ENCODE data around the gene ITGA2.

ITGA2 gene

DNA sequence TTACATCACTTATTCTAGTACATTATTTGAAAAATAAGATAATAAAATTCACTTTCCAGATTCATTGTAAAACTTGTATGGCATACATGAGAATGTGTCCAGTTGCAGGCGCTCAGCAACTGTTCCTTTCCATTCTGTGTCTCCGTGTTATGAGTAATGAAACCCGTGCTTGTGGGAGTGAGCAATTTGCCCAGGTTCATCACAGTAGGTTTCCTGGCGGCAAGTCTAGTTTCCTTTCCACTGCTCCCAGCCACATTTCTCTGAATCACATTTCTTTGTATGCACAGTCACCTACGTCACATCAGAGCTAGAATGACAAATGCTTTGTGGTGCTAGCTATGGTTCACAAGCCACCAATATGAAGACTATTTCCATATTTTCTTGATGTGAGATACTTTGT lies 80.5 kb downstream of the ITGA2 start:
- Histone ChIP-seq H3K36me3 (ENCODE audit: control insufficient read depth, insufficient read depth, low read length) (no peaks in the 10 kb centered on the region), H3K4me3 (ENCODE audit: low read depth, low read length) (no peak overlapping the region), H3K9me3 (ENCODE audit: control insufficient read depth, insufficient read depth, low read length) (no peaks in the 10 kb centered on the region), H3K27me3 (ENCODE audit: control insufficient read depth, insufficient read depth, low read length) (no peaks in the 10 kb centered on the region), H3K9ac (ENCODE audit: low read depth, low read length) (no peak overlapping the region), H3K4me1 (ENCODE audit: control insufficient read depth, insufficient read depth, low read length) (no peaks in the 10 kb centered on the region)

DNA sequence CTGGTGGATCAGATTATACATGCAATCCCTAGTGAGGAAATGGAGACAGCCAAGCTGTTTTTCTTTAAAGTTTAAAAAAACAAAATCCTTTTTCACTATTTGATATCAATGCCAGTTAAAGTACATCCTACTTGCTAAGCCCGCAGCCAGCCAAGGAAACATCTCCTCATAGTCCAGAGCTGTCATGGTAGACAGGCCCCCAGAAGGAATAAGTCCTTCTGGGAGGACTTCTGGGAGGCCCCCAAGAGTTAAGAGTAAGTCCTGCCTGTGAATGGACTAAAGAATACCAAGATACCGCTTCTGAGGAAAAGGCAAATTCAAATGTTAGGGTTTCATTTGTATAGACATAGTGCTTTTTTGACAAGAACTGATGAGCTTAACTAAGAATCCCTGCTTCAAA lies 82.1 kb downstream of the ITGA2 start:
- no peaks in the 10 kb centered on the region for H3K36me3 ChIP-seq (ENCODE audit: control insufficient read depth, insufficient read depth, low read length)
- no peaks in the 10 kb centered on the region for H3K27me3 ChIP-seq (ENCODE audit: control insufficient read depth, insufficient read depth, low read length)
- H3K4me1 ChIP-seq (ENCODE audit: control insufficient read depth, insufficient read depth, low read length): no peaks in the 10 kb centered on the region

DNA sequence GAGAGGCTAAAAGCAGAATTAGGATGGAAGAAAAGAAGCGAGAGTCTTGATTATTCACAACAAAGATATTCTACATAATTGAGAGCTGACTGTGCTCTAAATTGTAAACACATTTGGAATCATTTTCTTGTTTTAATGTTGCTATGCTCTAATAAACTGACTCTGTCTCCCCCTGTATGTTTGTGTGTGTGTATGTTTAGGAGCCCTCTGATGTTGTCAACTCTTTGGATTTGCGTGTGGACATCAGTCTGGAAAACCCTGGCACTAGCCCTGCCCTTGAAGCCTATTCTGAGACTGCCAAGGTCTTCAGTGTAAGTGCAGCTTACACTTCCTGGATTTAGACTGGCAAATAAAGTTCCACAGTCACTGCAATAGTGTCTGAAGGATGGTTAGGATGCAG lies 82.6 kb downstream of the ITGA2 start:
- Histone ChIP-seq H3K4me3 (ENCODE audit: low read depth, low read length) (no peak overlapping the region), H3K4me1 (ENCODE audit: control insufficient read depth, insufficient read depth, low read length) (no peaks in the 10 kb centered on the region), H3K9ac (ENCODE audit: low read depth, low read length) (no peak overlapping the region), H3K27me3 (ENCODE audit: control insufficient read depth, insufficient read depth, low read length) (no peaks in the 10 kb centered on the region), H3K36me3 (ENCODE audit: control insufficient read depth, insufficient read depth, low read length) (no peaks in the 10 kb centered on the region), H3K9me3 (ENCODE audit: control insufficient read depth, insufficient read depth, low read length) (no peaks in the 10 kb centered on the region)

More for the DNA sequence above, 82.1 kb downstream of the ITGA2 start:
- H3K9ac ChIP-seq (ENCODE audit: low read depth, low read length): no peak overlapping the region
- no peaks in the 10 kb centered on the region for H3K9me3 ChIP-seq (ENCODE audit: control insufficient read depth, insufficient read depth, low read length)
- H3K4me3 ChIP-seq (ENCODE audit: low read depth, low read length): no peak overlapping the region

DNA sequence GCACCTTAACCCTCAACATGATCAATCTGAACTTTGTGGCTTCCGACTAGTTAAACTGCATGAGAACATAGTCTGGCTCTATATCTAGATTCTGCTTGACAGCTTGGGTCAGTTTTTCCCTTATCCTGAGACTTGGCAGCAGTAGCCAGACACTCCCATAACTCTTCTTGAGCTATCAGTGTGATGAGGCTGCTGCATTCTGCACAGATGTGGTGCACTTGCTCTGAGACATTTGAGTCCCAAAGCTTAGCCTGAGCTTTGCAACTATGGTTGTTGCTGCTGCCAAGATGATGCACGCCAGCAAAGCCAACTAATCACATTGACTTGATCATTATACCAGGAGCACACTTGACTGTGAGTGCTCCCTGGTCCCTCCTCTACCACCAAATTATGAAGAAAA lies 84.2 kb downstream of the ITGA2 start:
- no peaks in the 10 kb centered on the region for H3K4me1 ChIP-seq (ENCODE audit: control insufficient read depth, insufficient read depth, low read length)
- no peaks in the 10 kb centered on the region for H3K9me3 ChIP-seq (ENCODE audit: control insufficient read depth, insufficient read depth, low read length)
- no peaks in the 10 kb centered on the region for H3K36me3 ChIP-seq (ENCODE audit: control insufficient read depth, insufficient read depth, low read length)
- no peak overlapping the region for H3K4me3 ChIP-seq (ENCODE audit: low read depth, low read length)
- H3K9ac ChIP-seq (ENCODE audit: low read depth, low read length): no peak overlapping the region
- no peaks in the 10 kb centered on the region for H3K27me3 ChIP-seq (ENCODE audit: control insufficient read depth, insufficient read depth, low read length)

DNA sequence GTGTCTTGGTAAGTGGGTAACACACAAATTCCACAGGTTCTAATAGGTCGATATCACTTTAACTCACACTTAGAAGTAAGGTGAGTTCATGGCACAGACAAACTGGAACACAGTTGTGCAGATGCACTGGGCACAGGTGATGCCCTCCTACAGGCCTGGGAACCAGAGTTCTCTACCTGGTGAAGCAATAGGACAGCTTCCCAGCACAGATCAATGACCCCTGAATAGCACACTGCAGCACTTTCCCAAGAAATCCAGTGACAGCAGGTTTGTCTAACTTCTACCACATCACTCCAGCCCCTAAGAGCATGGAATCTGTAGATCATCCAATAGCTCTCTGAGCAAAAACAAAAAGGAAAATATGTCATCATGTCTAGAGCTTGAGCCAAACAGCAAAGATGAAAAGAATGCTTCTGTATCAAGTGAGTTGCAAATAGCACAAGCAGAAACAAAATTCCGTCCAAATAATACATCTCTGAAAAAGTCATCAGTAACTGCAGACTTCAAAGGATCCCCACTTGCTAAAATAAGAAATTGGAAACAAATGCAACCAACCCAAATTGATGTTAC lies 86.9 kb downstream of the ITGA2 start:
- Histone ChIP-seq H3K9me3 (ENCODE audit: control insufficient read depth, insufficient read depth, low read length) (no peaks in the 10 kb centered on the region), H3K4me1 (ENCODE audit: control insufficient read depth, insufficient read depth, low read length) (no peaks in the 10 kb centered on the region), H3K4me3 (ENCODE audit: low read depth, low read length) (no peak overlapping the region), H3K9ac (ENCODE audit: low read depth, low read length) (no peak overlapping the region), H3K27me3 (ENCODE audit: control insufficient read depth, insufficient read depth, low read length) (no peaks in the 10 kb centered on the region), H3K36me3 (ENCODE audit: control insufficient read depth, insufficient read depth, low read length) (no peaks in the 10 kb centered on the region)

DNA sequence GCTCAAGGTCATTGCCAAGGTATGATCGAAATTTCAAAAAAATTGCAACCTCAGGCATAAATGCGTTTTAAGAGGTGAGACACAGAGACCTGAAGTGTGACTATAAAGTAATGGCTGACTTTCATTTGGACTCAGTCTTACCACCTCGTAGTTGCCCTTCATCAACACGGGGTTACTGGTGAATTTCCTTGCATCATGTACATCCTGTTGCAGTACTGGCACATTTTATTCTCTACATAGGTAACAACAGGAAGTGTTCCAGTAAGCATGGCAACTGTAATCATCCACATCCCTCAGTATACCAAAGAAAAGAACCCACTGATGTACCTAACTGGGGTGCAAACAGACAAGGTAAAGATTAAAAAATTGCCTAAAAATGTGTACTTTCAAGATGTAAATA lies 91.1 kb downstream of the ITGA2 start:
- Histone ChIP-seq H3K9ac (ENCODE audit: low read depth, low read length) (no peak overlapping the region), H3K4me1 (ENCODE audit: control insufficient read depth, insufficient read depth, low read length) (no peaks in the 10 kb centered on the region), H3K36me3 (ENCODE audit: control insufficient read depth, insufficient read depth, low read length) (no peaks in the 10 kb centered on the region), H3K27me3 (ENCODE audit: control insufficient read depth, insufficient read depth, low read length) (no peaks in the 10 kb centered on the region), H3K9me3 (ENCODE audit: control insufficient read depth, insufficient read depth, low read length) (no peaks in the 10 kb centered on the region), H3K4me3 (ENCODE audit: low read depth, low read length) (no peak overlapping the region)

DNA sequence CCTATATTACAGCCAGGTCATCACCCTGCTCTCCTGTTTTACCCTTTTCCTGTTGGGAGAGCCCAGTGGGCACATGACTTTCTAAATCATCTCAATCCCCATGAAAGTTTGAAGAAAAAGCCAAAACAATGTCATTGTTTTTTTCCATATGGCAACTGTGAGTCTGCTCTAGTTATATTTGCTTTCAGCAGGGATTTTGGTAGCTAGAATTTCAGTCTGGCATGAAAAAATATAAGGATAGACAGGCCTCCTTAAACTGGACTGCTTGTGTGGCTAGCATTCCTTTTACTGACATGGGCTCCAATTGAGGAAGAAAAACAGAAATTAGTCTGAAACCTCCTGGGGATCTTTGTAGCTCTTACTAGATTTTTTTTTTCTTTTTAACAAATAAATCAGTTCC lies 94.8 kb downstream of the ITGA2 start:
- no peaks in the 10 kb centered on the region for H3K27me3 ChIP-seq (ENCODE audit: control insufficient read depth, insufficient read depth, low read length)
- no peaks in the 10 kb centered on the region for H3K9me3 ChIP-seq (ENCODE audit: control insufficient read depth, insufficient read depth, low read length)
- no peaks in the 10 kb centered on the region for H3K4me1 ChIP-seq (ENCODE audit: control insufficient read depth, insufficient read depth, low read length)
- no peak overlapping the region for H3K9ac ChIP-seq (ENCODE audit: low read depth, low read length)
- H3K36me3 ChIP-seq (ENCODE audit: control insufficient read depth, insufficient read depth, low read length): no peaks in the 10 kb centered on the region
- H3K4me3 ChIP-seq (ENCODE audit: low read depth, low read length): no peak overlapping the region

DNA sequence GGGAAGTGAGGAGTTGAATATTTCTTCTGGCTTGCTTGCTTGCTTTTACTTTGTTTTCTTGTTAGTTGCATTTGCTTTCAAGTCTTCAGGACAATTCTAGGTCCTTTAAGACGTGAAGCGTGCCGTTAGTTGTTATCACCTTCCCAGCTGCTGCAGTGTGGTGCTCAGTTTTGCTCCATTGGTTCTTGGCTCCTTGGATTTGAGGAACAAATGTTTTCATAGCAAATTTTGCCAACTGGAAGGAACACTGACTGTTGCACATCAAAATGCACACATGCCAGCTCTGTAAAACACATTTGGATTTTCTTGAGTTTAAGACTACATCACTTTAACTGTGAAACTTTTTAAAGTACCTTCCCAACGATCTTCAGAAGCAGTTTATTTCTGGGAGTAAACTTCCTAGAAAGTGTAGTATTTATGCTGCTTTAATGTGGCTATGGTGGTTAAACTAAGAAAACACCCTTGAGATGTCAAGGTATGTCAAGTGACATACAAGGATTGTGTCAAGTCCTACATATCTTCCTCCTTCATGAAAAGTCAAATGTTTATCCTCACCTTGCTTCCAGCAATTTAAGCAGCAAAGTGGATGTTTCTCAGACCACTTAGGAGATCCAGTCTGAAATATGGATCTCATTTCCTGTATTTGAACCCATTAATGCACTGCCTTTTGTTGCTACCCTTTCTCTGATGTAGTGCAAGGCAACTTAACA lies 95.5 kb downstream of the ITGA2 start:
- Histone ChIP-seq H3K9me3 (ENCODE audit: control insufficient read depth, insufficient read depth, low read length) (no peaks in the 10 kb centered on the region), H3K27me3 (ENCODE audit: control insufficient read depth, insufficient read depth, low read length) (no peaks in the 10 kb centered on the region), H3K4me1 (ENCODE audit: control insufficient read depth, insufficient read depth, low read length) (no peaks in the 10 kb centered on the region), H3K4me3 (ENCODE audit: low read depth, low read length) (no peak overlapping the region), H3K9ac (ENCODE audit: low read depth, low read length) (no peak overlapping the region), H3K36me3 (ENCODE audit: control insufficient read depth, insufficient read depth, low read length) (no peaks in the 10 kb centered on the region)

DNA sequence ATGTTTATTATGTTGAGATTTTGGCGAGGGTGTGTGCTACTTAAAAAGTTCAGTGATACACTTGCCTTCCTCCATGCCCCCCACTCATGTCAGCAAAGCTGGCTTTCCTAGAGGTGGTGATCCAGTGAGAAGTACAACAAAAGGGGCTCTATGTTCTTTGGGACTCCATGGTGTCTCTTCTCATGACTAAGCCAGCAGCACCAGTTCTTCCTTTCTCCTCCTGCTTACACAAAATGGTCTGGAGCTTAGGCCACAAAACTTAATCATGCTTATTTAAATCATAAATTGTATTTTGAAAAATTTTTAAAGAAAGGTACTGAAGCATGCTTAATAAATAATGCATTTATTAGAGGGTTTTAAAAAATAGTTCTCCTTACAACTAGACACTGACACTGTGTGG lies 98.0 kb downstream of the ITGA2 start:
- H3K9me3 ChIP-seq (ENCODE audit: control insufficient read depth, insufficient read depth, low read length): no peaks in the 10 kb centered on the region
- H3K4me3 ChIP-seq (ENCODE audit: low read depth, low read length): no peak overlapping the region
- no peaks in the 10 kb centered on the region for H3K36me3 ChIP-seq (ENCODE audit: control insufficient read depth, insufficient read depth, low read length)
- no peaks in the 10 kb centered on the region for H3K4me1 ChIP-seq (ENCODE audit: control insufficient read depth, insufficient read depth, low read length)
- no peak overlapping the region for H3K9ac ChIP-seq (ENCODE audit: low read depth, low read length)
- no peaks in the 10 kb centered on the region for H3K27me3 ChIP-seq (ENCODE audit: control insufficient read depth, insufficient read depth, low read length)

DNA sequence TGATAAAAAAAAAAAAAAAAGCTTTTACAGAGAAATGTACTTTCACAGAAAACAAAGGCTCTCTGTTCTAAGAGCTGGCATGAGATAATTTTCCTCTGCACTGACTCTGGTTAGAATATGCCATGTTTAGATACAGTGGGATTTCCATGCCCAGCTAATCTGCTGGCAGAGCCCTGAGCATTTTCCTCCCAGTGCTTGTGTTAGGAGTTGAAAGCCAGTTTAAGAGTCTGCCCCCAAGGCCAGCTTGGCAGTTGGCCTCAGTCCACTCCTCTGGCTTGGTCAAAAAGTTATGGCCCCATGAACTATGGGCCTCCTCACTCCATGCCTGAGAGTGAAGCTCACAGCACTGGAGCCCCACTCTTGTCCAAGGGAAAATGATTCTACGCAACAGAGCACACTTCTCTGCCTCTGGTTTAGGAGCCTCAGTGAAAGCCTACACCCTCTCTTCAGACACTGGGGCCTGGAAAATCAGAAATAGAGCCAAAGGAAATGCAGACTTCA lies 98.5 kb downstream of the ITGA2 start:
- H3K9me3 ChIP-seq (ENCODE audit: control insufficient read depth, insufficient read depth, low read length): no peaks in the 10 kb centered on the region
- no peak overlapping the region for H3K9ac ChIP-seq (ENCODE audit: low read depth, low read length)
- no peaks in the 10 kb centered on the region for H3K36me3 ChIP-seq (ENCODE audit: control insufficient read depth, insufficient read depth, low read length)
- H3K4me1 ChIP-seq (ENCODE audit: control insufficient read depth, insufficient read depth, low read length): no peaks in the 10 kb centered on the region
- H3K27me3 ChIP-seq (ENCODE audit: control insufficient read depth, insufficient read depth, low read length): no peaks in the 10 kb centered on the region
- no peak overlapping the region for H3K4me3 ChIP-seq (ENCODE audit: low read depth, low read length)

DNA sequence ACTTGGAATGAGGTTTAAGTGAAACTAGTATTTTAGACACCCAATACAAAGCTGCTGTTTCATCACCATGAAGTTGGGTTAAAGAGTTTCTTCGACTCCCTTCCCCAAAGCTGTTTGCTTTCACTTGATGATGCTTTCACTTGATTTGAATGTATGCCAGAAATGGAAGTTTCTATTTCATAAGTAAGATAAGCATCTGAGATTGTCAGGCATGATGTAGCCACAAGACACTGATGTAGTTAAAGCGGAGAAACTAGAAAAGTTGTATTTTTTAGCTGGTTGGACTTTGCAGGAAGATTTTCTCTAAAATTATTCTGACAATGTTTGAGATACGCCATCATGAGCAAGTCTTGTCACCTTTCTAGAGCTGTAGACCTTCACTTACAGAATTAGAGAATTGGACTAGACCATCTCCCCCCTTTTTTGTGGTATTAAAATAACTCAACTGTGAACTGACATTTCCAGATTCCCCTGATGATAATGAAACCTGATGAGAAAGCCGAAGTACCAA lies 100.4 kb downstream of the ITGA2 start:
- H3K9me3 ChIP-seq (ENCODE audit: control insufficient read depth, insufficient read depth, low read length): no peaks in the 10 kb centered on the region
- no peaks in the 10 kb centered on the region for H3K36me3 ChIP-seq (ENCODE audit: control insufficient read depth, insufficient read depth, low read length)
- no peaks in the 10 kb centered on the region for H3K27me3 ChIP-seq (ENCODE audit: control insufficient read depth, insufficient read depth, low read length)
- no peak overlapping the region for H3K4me3 ChIP-seq (ENCODE audit: low read depth, low read length)
- no peak overlapping the region for H3K9ac ChIP-seq (ENCODE audit: low read depth, low read length)
- no peaks in the 10 kb centered on the region for H3K4me1 ChIP-seq (ENCODE audit: control insufficient read depth, insufficient read depth, low read length)

DNA sequence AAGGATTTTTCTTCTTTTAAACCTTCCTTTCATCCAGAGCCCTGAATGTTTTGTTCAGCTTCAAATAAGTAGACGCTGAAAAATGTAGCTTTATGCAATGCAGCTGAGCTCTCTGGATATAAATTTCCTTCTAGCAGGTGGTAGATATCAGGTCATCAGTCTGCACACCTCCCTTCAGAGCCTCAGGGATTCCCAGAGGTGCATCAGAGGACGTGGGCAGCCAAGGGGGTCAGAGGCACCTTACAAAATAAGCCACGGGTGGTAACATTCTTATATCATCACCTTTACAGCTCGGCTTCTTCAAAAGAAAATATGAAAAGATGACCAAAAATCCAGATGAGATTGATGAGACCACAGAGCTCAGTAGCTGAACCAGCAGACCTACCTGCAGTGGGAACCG lies 101.1 kb downstream of the ITGA2 start:
- H3K36me3 ChIP-seq (ENCODE audit: control insufficient read depth, insufficient read depth, low read length): no peaks in the 10 kb centered on the region
- no peaks in the 10 kb centered on the region for H3K27me3 ChIP-seq (ENCODE audit: control insufficient read depth, insufficient read depth, low read length)
- H3K4me1 ChIP-seq (ENCODE audit: control insufficient read depth, insufficient read depth, low read length): no peaks in the 10 kb centered on the region
- no peak overlapping the region for H3K4me3 ChIP-seq (ENCODE audit: low read depth, low read length)
- H3K9me3 ChIP-seq (ENCODE audit: control insufficient read depth, insufficient read depth, low read length): no peaks in the 10 kb centered on the region
- no peak overlapping the region for H3K9ac ChIP-seq (ENCODE audit: low read depth, low read length)

Data from iPS-15b (cell line).